K562 (cell line): ENCODE results near the gene LPAR5. TPM values are rescaled to one million over a fixed set of nuclear protein-coding genes. Genes with fewer than 3 reads are reported as not detected.

Experiments
- GATAD2A ChIP-seq: fragments of 450-650 bp; IDR thresholded peaks from 2 replicates; pipeline ENCODE4 v1.6.1; 2017
- IFI16 ChIP-seq: fragments of 250-450 bp; sonication (Bioruptor Pico); IDR thresholded peaks from 2 replicates; pipeline ENCODE4 v2.1.2; 2022; ENCODE audit warnings: mild to moderate bottlenecking, inconsistent platforms
- JUND ChIP-seq, 2 experiments: IDR thresholded peaks; 2 replicates in 1 of 2; 3 replicates in 1 of 2; pipeline ENCODE4 v1.6.1; 2011; ENCODE audit warnings: borderline replicate concordance in 2 of 2, low read depth in 2 of 2, low read length in 2 of 2, improper control_type of control experiment in 1 of 2, missing biosample characterization in 1 of 2, missing genetic modification characterization in 1 of 2, missing genetic modification reagents in 1 of 2
- MGA ChIP-seq: fragments of 450-650 bp; IDR thresholded peaks from 2 replicates; pipeline ENCODE4 v1.6.1; 2016; ENCODE audit warnings: mild to moderate bottlenecking, moderate library complexity
- MXD1 ChIP-seq: fragments of 250-450 bp; sonication (Bioruptor Pico); IDR thresholded peaks from 2 replicates; pipeline ENCODE4 v1.8.0; 2021; ENCODE audit warnings: borderline replicate concordance, mild to moderate bottlenecking, moderate library complexity; ENCODE audit not compliant: poor library complexity, severe bottlenecking
- NRF1 ChIP-seq, 2 experiments: fragments of 450-650 bp; IDR thresholded peaks in 1 of 2; conservative IDR thresholded peaks in 1 of 2; 2 replicates each; pipeline ENCODE4 v1.6.1; 2014; ENCODE audit warnings: mild to moderate bottlenecking in 2 of 2
- PHB2 ChIP-seq: fragments of 450-650 bp; IDR thresholded peaks from 2 replicates; pipeline ENCODE4 v1.6.1; 2017; ENCODE audit warnings: low read depth
- PML ChIP-seq: IDR thresholded peaks from 2 replicates; pipeline ENCODE4 v1.6.1; 2012; ENCODE audit warnings: low read length, inconsistent platforms
- SIN3A ChIP-seq, 2 experiments: fragments of 150-350 bp in 1 of 2; IDR thresholded peaks; 2 replicates each; pipeline ENCODE4 v1.6.1; 2011 to 2016; ENCODE audit warnings: borderline replicate concordance in 2 of 2, low read depth in 2 of 2, low read length in 2 of 2, mild to moderate bottlenecking in 2 of 2, moderate library complexity in 2 of 2; ENCODE audit not compliant: control insufficient read depth in 1 of 2
- SMAD3 ChIP-seq: fragments of 450-650 bp; formaldehyde crosslinking; conservative IDR thresholded peaks from 2 replicates; pipeline ENCODE4 v1.4.0; 2020; ENCODE audit warnings: mild to moderate bottlenecking
- SRSF1 ChIP-seq: fragments of 200-400 bp; formaldehyde crosslinking; IDR thresholded peaks from 2 replicates; pipeline ENCODE4 v1.6.1; 2017; ENCODE audit warnings: mild to moderate bottlenecking, low read depth, low read length, moderate library complexity
- ZNF280B ChIP-seq: fragments of 250-450 bp; sonication (Bioruptor Pico); IDR thresholded peaks from 2 replicates; pipeline ENCODE4 v1.5.1; 2021; ENCODE audit warnings: mild to moderate bottlenecking
- ZNF644 ChIP-seq: fragments of 200-800 bp; sonication (Bioruptor generic); IDR thresholded peaks from 2 replicates; pipeline ENCODE4 v1.6.1; 2016; ENCODE audit warnings: low read depth, missing genetic modification characterization, missing compliant biosample characterization
- polyA plus RNA-seq, 8 experiments: library from polyadenylated mRNA; depleted of rRNA in 4 of 8; stranded (reverse) in 5 of 8; unstranded in 3 of 8; fragments of >200 nt; fragmentation: Nextera tagmentation in 2 of 8; fragmentation: Illumina TruSeq in 1 of 8; extraction: Ambion mirVana in 2 of 8; extraction: Trizol in 1 of 8; gene quantifications; 2 replicates each; pipeline versions ENCODE4 v1.2.1 to v1.2.3, GENCODE V29; 2011 to 2014; ENCODE audit warnings: inconsistent platforms in 1 of 8, missing spikeins in 1 of 8
- total RNA-seq, 7 experiments: library from RNA; depleted of rRNA in 6 of 7; stranded (reverse); fragments of >200 nt in 6 of 7; fragmentation: Illumina TruSeq in 2 of 7; extraction: Trizol in 2 of 7; gene quantifications; 2 replicates each; pipeline versions ENCODE4 v1.2.1 to v1.2.3, GENCODE V29; 2011 to 2021; ENCODE audit warnings: low replicate concordance in 1 of 7

LPAR5 gene
- total and polyA plus RNA-seq, 9 of the 15 experiments (the other 6 are each of a cell fraction or from before 2014, with no cell fraction given) = 1.3 to 11.7 (median 3.6) TPM

GRCh38 chr12:6613776-6614512 lies 21.8 kb downstream of the LPAR5 start (continued):
- TF ChIP-seq MGA (peak; percentile 67), GATAD2A (0 out of 2 replicates have a peak, but pooled peaks have one; percentile 42), SIN3A (IDR thresholded peaks at IDR 0.05; ENCODE audit: borderline replicate concordance in 2 of 2, control insufficient read depth in 1 of 2, low read depth in 2 of 2, low read length in 2 of 2) (peak in 1 of 2 experiments; percentile 51; a peak in 1 of 4 replicates), IFI16 (CRISPR knock-in tag) (no peak), NRF1 (conservative IDR thresholded peaks at IDR 0.05 in 1 of 2, IDR thresholded peaks at IDR 0.05 in 1 of 2) (peak in 1 of 2 experiments; percentile 53; a peak in 2 of 4 replicates), JUND (IDR thresholded peaks at IDR 0.05; ENCODE audit: borderline replicate concordance, low read depth, low read length) (peak; percentile 24; the same call in 1 of the 2 replicates), JUND (tag; IDR thresholded peaks at IDR 0.05; ENCODE audit: borderline replicate concordance, low read depth, low read length) (peak; percentile 57; the same call in 1 of the 3 replicates), SRSF1 (no peak), PML (no peak), MXD1 (CRISPR knock-in tag) (no peak), ZNF280B (no peak), SMAD3 (CRISPR knock-in tag) (0 out of 2 replicates have a peak, but pooled peaks have one; percentile 45), ZNF644 (peak; percentile 53), PHB2 (no peak)
